ENCODE measurements around the gene KRT86. TPM values are rescaled to one million over a fixed set of nuclear protein-coding genes. Genes with fewer than 3 reads are reported as not detected.

The KRT86 gene
- total and polyA plus RNA-seq, 2 experiments from 2014 or later = 0.16 TPM; not detected in 1

GRCh38 chr12:52261208-52261484, 13.3 kb upstream of the KRT86 start (continued):
- TF ChIP-seq ZNF331 (CRISPR knock-in tag; IDR thresholded peaks at IDR 0.05; ENCODE audit: low read depth) = no peak
- no peak for TF ChIP-seq POLR2AphosphoS5 (IDR thresholded peaks at IDR 0.05; ENCODE audit: low read depth)
- no peak for TF ChIP-seq REST (IDR thresholded peaks at IDR 0.05; ENCODE audit: unreplicated experiment)

- DNase-seq (ENCODE audit: low spot score) = no peak
- no peak for ATAC-seq
- peaks cover 26% of the 10 kb centered on the region for H3K27me3 Mint-ChIP-seq (ENCODE audit: insufficient read depth, low read depth, poor library complexity)
- TF ChIP-seq POLR2AphosphoS5 (IDR thresholded peaks at IDR 0.05; ENCODE audit: low read depth) (no peak), EZH2phosphoT487 (IDR thresholded peaks at IDR 0.05; ENCODE audit: unreplicated experiment) (no peak), CREB1 (CRISPR knock-in tag; IDR thresholded peaks at IDR 0.05; ENCODE audit: low read depth) (no peak), STAT1 (IDR thresholded peaks at IDR 0.05; ENCODE audit: unreplicated experiment) (no peak), EZH2 (IDR thresholded peaks at IDR 0.05; ENCODE audit: low read depth, unreplicated experiment) (no peak), NANOG (IDR thresholded peaks at IDR 0.05; ENCODE audit: borderline replicate concordance) (no peak), ZNF462 (CRISPR knock-in tag; IDR thresholded peaks at IDR 0.05) (no peak), JUNB (IDR thresholded peaks at IDR 0.05; ENCODE audit: unreplicated experiment) (no peak), ETS1 (IDR thresholded peaks at IDR 0.05) (no peak), CTCF (conservative IDR thresholded peaks at IDR 0.05; ENCODE audit: low read depth in 2 of 2) (no peak), ZNF331 (CRISPR knock-in tag; IDR thresholded peaks at IDR 0.05; ENCODE audit: low read depth) (no peak)
Observed at GRCh38 chr12:52262286-52262685, 12.2 kb upstream of the KRT86 start.

More at GRCh38 chr12:52262286-52262685, 12.2 kb upstream of the KRT86 start:
- Histone ChIP-seq H3K27ac (ENCODE audit: low read depth) (no peak overlapping the region), H2AFZ (no peak overlapping the region), H3K36me3 (ENCODE audit: insufficient read depth) (no peaks in the 10 kb centered on the region), H3K4me2 (no peak overlapping the region), H3K9me2 (ENCODE audit: insufficient read depth) (peaks cover 5% of the 10 kb centered on the region), H3K79me2 (replicated peaks; ENCODE audit: insufficient read depth) (no peaks in the 10 kb centered on the region), H4K20me1 (replicated peaks; ENCODE audit: insufficient read depth) (no peaks in the 10 kb centered on the region; the same call in 1 of the 2 replicates), H3F3A (replicated peaks; ENCODE audit: low read depth) (no peaks in the 10 kb centered on the region), H3K27me3 (ENCODE audit: insufficient read depth) (peaks cover 29% of the 10 kb centered on the region), H3K4me3 (no peak overlapping the region), H3K4me1 (ENCODE audit: insufficient read depth) (no peaks in the 10 kb centered on the region)
- Mint-ChIP-seq H3K27ac (no peak overlapping the region), H3K4me1 (peaks cover 7% of the 10 kb centered on the region), H3K9me3 (peaks cover 36% of the 10 kb centered on the region), H3K4me3 (no peak overlapping the region), H3K36me3 (ENCODE audit: low read depth) (peaks cover 4% of the 10 kb centered on the region; the same call in 1 of the 3 replicates)
